HepG2 (cell line): ENCODE results near the gene ZDHHC11.
"Not testable (repeated sequence)": the region's sequence is repeated elsewhere in the genome, so short reads cannot be mapped to it uniquely, and the experiment has no call there.

Experiments
- ATAD3A ChIP-seq: sonication (generic); formaldehyde crosslinking; IDR thresholded peaks from 2 replicates; pipeline ENCODE4 v1.4.0; 2020; ENCODE audit warnings: missing genetic modification reagents
- EP300 ChIP-seq, 3 experiments: sonication (generic) in 1 of 3; formaldehyde crosslinking in 1 of 3; IDR thresholded peaks; 2 replicates each; pipeline versions ENCODE4 v1.5.1 to v1.6.1; 2011 to 2020; ENCODE audit warnings: low read depth in 2 of 3, low read length in 2 of 3, borderline replicate concordance in 1 of 3, improper control_type of control experiment in 1 of 3, mild to moderate bottlenecking in 1 of 3, missing genetic modification reagents in 1 of 3, moderate library complexity in 1 of 3
- FOXK1 ChIP-seq: sonication (generic); formaldehyde crosslinking; IDR thresholded peaks from 2 replicates; pipeline ENCODE4 v1.4.0; 2020; ENCODE audit warnings: low read depth, missing genetic modification reagents, borderline replicate concordance
- GLI4 ChIP-seq: sonication (generic); formaldehyde crosslinking; IDR thresholded peaks from 2 replicates; pipeline ENCODE4 v1.5.1; 2020; ENCODE audit warnings: missing genetic modification reagents, mild to moderate bottlenecking, moderate library complexity, borderline replicate concordance
- NCOR1 ChIP-seq: fragments of 200-600 bp; sonication (generic); IDR thresholded peaks from 2 replicates; pipeline ENCODE4 v1.7.0; 2017; ENCODE audit warnings: antibody characterized with exemption, low read length, borderline replicate concordance
- POLR2A ChIP-seq, 2 experiments: IDR thresholded peaks; 2 replicates each; pipeline ENCODE4 v1.6.1; 2011; ENCODE audit warnings: low read depth in 2 of 2, low read length in 2 of 2, mild to moderate bottlenecking in 1 of 2, moderate library complexity in 1 of 2; ENCODE audit not compliant: insufficient read depth in 1 of 2
- RFX1 ChIP-seq: fragments of 450-650 bp; IDR thresholded peaks from 2 replicates; pipeline ENCODE4 v1.6.1; 2017
- SMC3 ChIP-seq: IDR thresholded peaks from 2 replicates; pipeline ENCODE4 v1.6.1; 2011; ENCODE audit warnings: low read length, improper control_type of control experiment
- ZNF629 ChIP-seq: sonication (generic); formaldehyde crosslinking; conservative IDR thresholded peaks from 2 replicates; pipeline ENCODE4 v1.5.0; 2020; ENCODE audit warnings: missing genetic modification reagents
- TF ChIP-seq, protein P1 (sequence below): sonication (generic); formaldehyde crosslinking; IDR thresholded peaks from 2 replicates; pipeline ENCODE4 v1.5.0; 2020; ENCODE audit warnings: mild to moderate bottlenecking, missing genetic modification reagents, moderate library complexity
- TF ChIP-seq, protein P2 (sequence below): conservative IDR thresholded peaks from 2 replicates; pipeline ENCODE4 v1.6.1; 2018; ENCODE audit warnings: missing genetic modification reagents
- TF ChIP-seq, protein P3 (sequence below): IDR thresholded peaks from 2 replicates; pipeline ENCODE4 v1.6.1; 2012; ENCODE audit warnings: inconsistent platforms

- TF ChIP-seq FOXK1 (CRISPR knock-in tag); RFX1; EP300 (IDR thresholded peaks at IDR 0.05; ENCODE audit: low read depth in 2 of 2, low read length in 2 of 2); EP300 (CRISPR knock-in tag; IDR thresholded peaks at IDR 0.05; ENCODE audit: borderline replicate concordance); SMC3; NCOR1; GLI4 (CRISPR knock-in tag); POLR2A (IDR thresholded peaks at IDR 0.05; ENCODE audit: insufficient read depth in 1 of 2, low read depth in 2 of 2, low read length in 2 of 2); ATAD3A (CRISPR knock-in tag); ZNF629 (CRISPR knock-in tag): not testable (repeated sequence)
- TF ChIP-seq, protein P1, sequence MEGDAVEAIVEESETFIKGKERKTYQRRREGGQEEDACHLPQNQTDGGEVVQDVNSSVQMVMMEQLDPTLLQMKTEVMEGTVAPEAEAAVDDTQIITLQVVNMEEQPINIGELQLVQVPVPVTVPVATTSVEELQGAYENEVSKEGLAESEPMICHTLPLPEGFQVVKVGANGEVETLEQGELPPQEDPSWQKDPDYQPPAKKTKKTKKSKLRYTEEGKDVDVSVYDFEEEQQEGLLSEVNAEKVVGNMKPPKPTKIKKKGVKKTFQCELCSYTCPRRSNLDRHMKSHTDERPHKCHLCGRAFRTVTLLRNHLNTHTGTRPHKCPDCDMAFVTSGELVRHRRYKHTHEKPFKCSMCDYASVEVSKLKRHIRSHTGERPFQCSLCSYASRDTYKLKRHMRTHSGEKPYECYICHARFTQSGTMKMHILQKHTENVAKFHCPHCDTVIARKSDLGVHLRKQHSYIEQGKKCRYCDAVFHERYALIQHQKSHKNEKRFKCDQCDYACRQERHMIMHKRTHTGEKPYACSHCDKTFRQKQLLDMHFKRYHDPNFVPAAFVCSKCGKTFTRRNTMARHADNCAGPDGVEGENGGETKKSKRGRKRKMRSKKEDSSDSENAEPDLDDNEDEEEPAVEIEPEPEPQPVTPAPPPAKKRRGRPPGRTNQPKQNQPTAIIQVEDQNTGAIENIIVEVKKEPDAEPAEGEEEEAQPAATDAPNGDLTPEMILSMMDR, result not testable (repeated sequence)
- TF ChIP-seq, protein P2, sequence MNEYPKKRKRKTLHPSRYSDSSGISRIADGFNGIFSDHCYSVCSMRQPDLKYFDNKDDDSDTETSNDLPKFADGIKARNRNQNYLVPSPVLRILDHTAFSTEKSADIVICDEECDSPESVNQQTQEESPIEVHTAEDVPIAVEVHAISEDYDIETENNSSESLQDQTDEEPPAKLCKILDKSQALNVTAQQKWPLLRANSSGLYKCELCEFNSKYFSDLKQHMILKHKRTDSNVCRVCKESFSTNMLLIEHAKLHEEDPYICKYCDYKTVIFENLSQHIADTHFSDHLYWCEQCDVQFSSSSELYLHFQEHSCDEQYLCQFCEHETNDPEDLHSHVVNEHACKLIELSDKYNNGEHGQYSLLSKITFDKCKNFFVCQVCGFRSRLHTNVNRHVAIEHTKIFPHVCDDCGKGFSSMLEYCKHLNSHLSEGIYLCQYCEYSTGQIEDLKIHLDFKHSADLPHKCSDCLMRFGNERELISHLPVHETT (CRISPR knock-in tag), result not testable (repeated sequence)
- TF ChIP-seq, protein P3, sequence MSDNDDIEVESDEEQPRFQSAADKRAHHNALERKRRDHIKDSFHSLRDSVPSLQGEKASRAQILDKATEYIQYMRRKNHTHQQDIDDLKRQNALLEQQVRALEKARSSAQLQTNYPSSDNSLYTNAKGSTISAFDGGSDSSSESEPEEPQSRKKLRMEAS, result not testable (repeated sequence)
Measured at GRCh38 chr5:797986-798385, 52.8 kb downstream of the ZDHHC11 start.
